NT2/D1 (cell line): ENCODE measurements around the gene MX2.

ENCODE experiments used
- SUZ12 ChIP-seq: IDR thresholded peaks from 2 replicates; pipeline ENCODE4 v1.6.1; 2011; ENCODE audit not compliant: insufficient read length, insufficient read depth; ENCODE audit errors: extremely low read depth
- YY1 ChIP-seq: IDR thresholded peaks from 2 replicates; pipeline ENCODE4 v1.6.1; 2011; ENCODE audit not compliant: insufficient read length, insufficient read depth

DNA sequence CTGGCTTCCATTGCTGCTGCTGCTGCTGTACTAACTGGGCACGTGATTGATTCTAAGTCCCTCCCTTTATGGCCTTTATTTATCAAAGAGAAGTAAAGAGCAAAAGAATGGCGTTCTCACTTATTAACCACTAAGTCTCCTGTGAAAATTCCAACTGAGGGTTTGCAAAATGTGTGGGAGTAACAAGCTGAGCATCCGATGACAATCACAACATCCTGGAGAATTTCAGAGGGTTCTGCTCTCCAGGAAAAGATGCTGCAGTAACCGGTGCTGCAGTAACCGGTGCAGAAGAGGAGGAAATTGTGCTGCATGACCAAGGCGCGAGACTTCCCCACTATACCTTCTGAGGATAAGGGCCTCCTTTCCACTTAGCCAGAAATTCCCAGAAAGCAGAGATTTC, 12.7 kb upstream of the MX2 start:
- no peak for TF ChIP-seq YY1
- no peak for TF ChIP-seq SUZ12
